GM12878 (cell line): Measurements from ENCODE around the gene SSBP2. TPM values are rescaled to one million over a fixed set of nuclear protein-coding genes. Genes with fewer than 3 reads are reported as not detected.

Experiments
- ATAC-seq: fragments of 200-7000 bp; cut with Tn5 transposase; 3 replicates; pipeline ENCODE4 v1.9.1; 2020; ENCODE audit warnings: mild to moderate bottlenecking, moderate library complexity
- BruUV-seq: library from RNA; stranded (reverse); fragments of 400-500 nt; replicated peaks from 2 replicates; lab custom pipeline; 2021; lab: Mats Ljungman, UMichigan
- CTCF ChIA-PET: fragments of 300-600 bp; sonication (Branson Sonifier 250); formaldehyde crosslinking; extraction: SDS; loops from one replicate; lab custom pipeline; 2021; ENCODE audit warnings: inconsistent platforms; lab: Yijun Ruan, JAX
- POLR2A ChIA-PET: fragments of 350-600 bp; formaldehyde crosslinking; extraction: SDS; loops from one replicate; lab custom pipeline; 2021; ENCODE audit warnings: inconsistent platforms; lab: Charles Lee
- RAD21 ChIA-PET: fragments of 300-600 bp; sonication (Branson Sonifier 250); formaldehyde crosslinking; loops from one replicate; lab custom pipeline; 2023; ENCODE audit warnings: antibody characterized with exemption; ENCODE audit not compliant: unreplicated experiment; lab: Charles Lee
- SMC1A ChIA-PET: fragments of 300-600 bp; sonication (Branson Sonifier 250); formaldehyde crosslinking; loops from one replicate; lab custom pipeline; 2023; ENCODE audit not compliant: unreplicated experiment, uncharacterized antibody; lab: Charles Lee
- DNase-seq: peaks from one replicate; pipeline ENCODE4 v3.0.0-alpha.2; 2011; ENCODE audit warnings: low read depth, low spot score
- FAIRE-seq: peaks from 3 replicates; lab custom pipeline; 2011; peaks lifted over from hg19 to GRCh38; lab: Jason Lieb, UNC
- H2AFZ ChIP-seq: 2 replicates; pipeline ENCODE4 v1.6.0; 2011; ENCODE audit warnings: low read depth, low read length, control low read depth; ENCODE audit not compliant: control insufficient read depth
- H3K27ac ChIP-seq: 2 replicates; pipeline ENCODE4 v1.5.1; 2011; ENCODE audit warnings: control low read depth; ENCODE audit not compliant: control insufficient read depth, insufficient read depth
- H3K27me3 ChIP-seq, 2 experiments: replicated peaks in 1 of 2; 2 replicates each; pipeline versions ENCODE4 v1.6.0 to v1.6.1; 2011; ENCODE audit warnings: low read length in 1 of 2; ENCODE audit not compliant: control insufficient read depth in 2 of 2, insufficient read depth in 2 of 2
- H3K36me3 ChIP-seq, 2 experiments: 2 replicates each; pipeline ENCODE4 v1.5.1; 2011; ENCODE audit warnings: low read length in 1 of 2; ENCODE audit not compliant: control insufficient read depth in 2 of 2, insufficient read depth in 2 of 2
- H3K4me1 ChIP-seq: 2 replicates; pipeline ENCODE4 v1.6.1; 2011; ENCODE audit warnings: mild to moderate bottlenecking, low read length, moderate library complexity, mixed read lengths; ENCODE audit not compliant: control insufficient read depth, insufficient read depth
- H3K4me2 ChIP-seq: 2 replicates; pipeline ENCODE4 v1.6.0; 2011; ENCODE audit warnings: control low read depth; ENCODE audit not compliant: control insufficient read depth, insufficient read depth
- H3K4me3 ChIP-seq: fragments of 200-600 bp; sonication (generic); 2 replicates; pipeline ENCODE4 v1.5.1; 2016
- H3K79me2 ChIP-seq: 2 replicates; pipeline ENCODE4 v1.6.0; 2011; ENCODE audit warnings: low read length; ENCODE audit not compliant: control insufficient read depth, insufficient read depth
- H3K9ac ChIP-seq: 2 replicates; pipeline ENCODE4 v1.8.0; 2011; ENCODE audit warnings: low read length, control low read depth, mixed read lengths; ENCODE audit not compliant: control insufficient read depth, insufficient read depth
- H3K9me3 ChIP-seq: replicated peaks from 3 replicates; pipeline ENCODE4 v1.5.1; 2011; ENCODE audit warnings: mild to moderate bottlenecking, low read length; ENCODE audit not compliant: control insufficient read depth, insufficient read depth
- H4K20me1 ChIP-seq: 2 replicates; pipeline ENCODE4 v1.6.0; 2011; ENCODE audit not compliant: control insufficient read depth, insufficient read depth
- CHD2 ChIP-seq: IDR thresholded peaks from 2 replicates; pipeline ENCODE4 v1.6.1; 2011; ENCODE audit warnings: low read depth, low read length, improper control_type of control experiment, borderline replicate concordance
- CTCF ChIP-seq, 3 experiments: IDR thresholded peaks in 2 of 3; conservative IDR thresholded peaks in 1 of 3; 2 replicates each; pipeline ENCODE4 v1.5.1; 2011; ENCODE audit warnings: low read depth in 3 of 3, low read length in 3 of 3, mild to moderate bottlenecking in 3 of 3, control low read depth in 2 of 3, moderate library complexity in 2 of 3, inconsistent platforms in 1 of 3, mixed read lengths in 1 of 3; ENCODE audit not compliant: control insufficient read depth in 2 of 3, insufficient read depth in 1 of 3; ENCODE audit errors: extremely low read depth in 1 of 3
- ELK1 ChIP-seq: IDR thresholded peaks from 2 replicates; pipeline ENCODE4 v1.6.1; 2012; ENCODE audit warnings: low read depth, low read length, improper control_type of control experiment
- HCFC1 ChIP-seq: fragments of 150-350 bp; IDR thresholded peaks from 2 replicates; pipeline ENCODE4 v1.6.1; 2014; ENCODE audit warnings: low read length
- IRF5 ChIP-seq: fragments of 450-650 bp; IDR thresholded peaks from 2 replicates; pipeline ENCODE4 v1.6.1; 2017; ENCODE audit warnings: borderline replicate concordance
- MYB ChIP-seq: fragments of 150-350 bp; IDR thresholded peaks from 2 replicates; pipeline ENCODE4 v1.6.1; 2014; ENCODE audit warnings: mild to moderate bottlenecking, low read depth, low read length, borderline replicate concordance
- PML ChIP-seq: IDR thresholded peaks from 2 replicates; pipeline ENCODE4 v1.6.1; 2012; ENCODE audit warnings: low read length, inconsistent platforms
- SIN3A ChIP-seq: IDR thresholded peaks from 2 replicates; pipeline ENCODE4 v1.6.1; 2012; ENCODE audit warnings: low read depth, low read length, improper control_type of control experiment
- TCF7 ChIP-seq: IDR thresholded peaks from 2 replicates; pipeline ENCODE4 v1.6.1; 2014; ENCODE audit warnings: antibody characterized with exemption, borderline replicate concordance
- ZBED1 ChIP-seq: IDR thresholded peaks from 2 replicates; pipeline ENCODE4 v1.6.1; 2016; ENCODE audit warnings: borderline replicate concordance
- ZNF622 ChIP-seq: fragments of 450-650 bp; IDR thresholded peaks from 2 replicates; pipeline ENCODE4 v1.6.1; 2017; ENCODE audit warnings: mild to moderate bottlenecking, inconsistent platforms
- WGBS: methylation state at CpG from one replicate; pipeline ENCODE4 v1.1.6; 2016; ENCODE audit warnings: low lambda C conversion rate; ENCODE audit not compliant: insufficient replicate concordance, insufficient coverage; ENCODE audit errors: missing lambda C conversion rate; 5-methylcytosine and 5-hydroxymethylcytosine counted together
- in situ Hi-C: fragments of 300-500 bp; cut with MboI; formaldehyde crosslinking; loops from 9 replicates; pipeline ENCODE4 v1.14.3; 2018; ENCODE audit warnings: mixed read lengths
- intact Hi-C: fragments of 100-400 bp; cut with micrococcal nuclease; formaldehyde crosslinking; loops from one replicate; pipeline ENCODE4 v1.14.2; 2022; ENCODE audit not compliant: unreplicated experiment
- polyA plus RNA-seq, 11 experiments: library from polyadenylated mRNA; depleted of rRNA in 4 of 11; unstranded in 6 of 11; stranded (reverse) in 5 of 11; fragments of >200 nt; fragmentation: Nextera tagmentation in 4 of 11; fragmentation: Illumina TruSeq in 1 of 11; extraction: Ambion mirVana in 4 of 11; extraction: Trizol in 1 of 11; gene quantifications; 1 replicate in 1 of 11; 2 replicates in 10 of 11; pipeline versions ENCODE4 v1.2.1 to v1.2.3, GENCODE V29; 2011 to 2016; ENCODE audit warnings: inconsistent platforms in 2 of 11, missing spikeins in 2 of 11, low read depth in 1 of 11
- total RNA-seq, 4 experiments: library from RNA; depleted of rRNA in 3 of 4; stranded (reverse); fragments of >200 nt in 3 of 4; fragmentation: Illumina TruSeq in 1 of 4; extraction: Trizol in 1 of 4; gene quantifications; 2 replicates each; pipeline versions ENCODE4 v1.2.1 to v1.2.3, GENCODE V29; 2013 to 2021

SSBP2 gene
- total and polyA plus RNA-seq, 10 of the 15 experiments (the other 5 are each of a cell fraction or from before 2014, with no cell fraction given) = 52.2 to 132 (median 110) TPM

- no peak for TF ChIP-seq CTCF (IDR thresholded peaks at IDR 0.05 in 2 of 3, conservative IDR thresholded peaks at IDR 0.05 in 1 of 3; ENCODE audit: control insufficient read depth in 2 of 3, extremely low read depth in 1 of 3, insufficient read depth in 1 of 3, low read depth in 3 of 3, low read length in 3 of 3)
- no peak for TF ChIP-seq ELK1
- TF ChIP-seq TCF7 = no peak
- no peak for TF ChIP-seq ZBED1
- no peak for TF ChIP-seq PML
- no peak for TF ChIP-seq CHD2
- TF ChIP-seq, all 136 proteins: peak for 0
These were observed 15.7 kb upstream of the SSBP2 start (continued) for GRCh38 chr5:81766611-81767010.

- Histone ChIP-seq H3K4me1 (no peaks in the 10 kb centered on the region), H4K20me1 (no peaks in the 10 kb centered on the region), H3K79me2 (no peaks in the 10 kb centered on the region), H3K27me3 (no peaks in the 10 kb centered on the region)
- SMC1A ChIA-PET = interaction anchor here (0.7 to 1.8 kb wide), 7 partner anchors 9 to 401 kb away, joined by 3 to 9 read pairs (median 3); partner anchors contain the start of gene SSBP2
- no peak for DNase-seq
- no TSS peak for BruUV-seq
- no peak for TF ChIP-seq MYB
- TF ChIP-seq SIN3A = no peak
- TF ChIP-seq HCFC1 = no peak
- TF ChIP-seq ZNF622 = no peak
- TF ChIP-seq IRF5 = no peak
- TF ChIP-seq, all 136 proteins: peak for 0
- FAIRE-seq (no peak), ATAC-seq (no peak)
- ChIA-PET RAD21 (interaction anchor here (1.3 to 1.4 kb wide), 2 partner anchors 402 to 496 kb away, joined by 3 to 4 read pairs; no protein-coding TSS in a partner anchor), POLR2A (no interaction called here), CTCF (interaction anchor here (0.6 kb wide), 1 partner anchor 413 kb away, joined by 3 read pairs; no protein-coding TSS in a partner anchor)
- Histone ChIP-seq H3K4me2 (no peak overlapping the region), H3K4me3 (no peak overlapping the region), H3K27ac (no peak overlapping the region), H3K36me3 (no peaks in the 10 kb centered on the region), H2AFZ (no peak overlapping the region), H3K9ac (no peak overlapping the region), H3K9me3 (no peaks in the 10 kb centered on the region)
- intact Hi-C loops = no loop called here
- WGBS = 88% methylated on average over 4 of the region's 4 CpGs
- in situ Hi-C loops = no loop called here
These were observed 12.5 kb upstream of the SSBP2 start for GRCh38 chr5:81763294-81763928.
